Fibroblast of mammary gland (primary cell): Measurements from ENCODE around the gene TMEM80.

Experiments used
- DNase-seq: peaks from one replicate; pipeline ENCODE4 v3.0.0-alpha.2; 2010; ENCODE audit warnings: low read depth
- H3K4me3 ChIP-seq: 2 replicates; pipeline ENCODE4 v1.5.1; 2011; ENCODE audit warnings: low read depth, mild to moderate bottlenecking, low read length, moderate library complexity; ENCODE audit not compliant: control insufficient read depth
- CTCF ChIP-seq: conservative IDR thresholded peaks from 2 replicates; pipeline ENCODE4 v1.5.1; 2011; ENCODE audit warnings: low read depth, low read length, inconsistent platforms; ENCODE audit not compliant: control insufficient read depth, insufficient read depth

Gene TMEM80

GRCh38 chr11:699116-699508, 3.5 kb downstream of the TMEM80 start:
- no peak for TF ChIP-seq CTCF
- DNase-seq: no peak
- H3K4me3 ChIP-seq: no peak overlapping the region

DNA sequence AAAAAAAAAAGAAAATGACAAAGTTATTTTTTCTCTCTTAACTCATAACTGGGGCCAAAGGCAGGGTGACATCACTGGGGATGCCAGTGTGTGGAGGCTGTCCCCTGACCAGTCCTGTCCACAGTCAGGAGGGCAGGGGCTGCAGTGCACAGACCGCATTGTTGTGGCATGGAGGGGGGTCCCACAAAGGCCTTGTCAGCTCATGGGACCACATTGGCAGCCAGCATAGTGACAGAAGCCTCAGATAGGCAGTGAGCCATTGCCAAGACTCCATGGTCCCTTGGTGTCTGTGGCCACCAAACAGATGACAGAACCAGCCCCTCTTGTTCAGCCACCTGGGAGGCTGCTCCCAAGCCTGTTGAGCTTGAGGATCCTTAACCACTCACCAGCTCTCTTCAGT, 4.1 kb downstream of the TMEM80 start:
- DNase-seq: no peak
- no peak for TF ChIP-seq CTCF
- H3K4me3 ChIP-seq: no peak overlapping the region

DNA sequence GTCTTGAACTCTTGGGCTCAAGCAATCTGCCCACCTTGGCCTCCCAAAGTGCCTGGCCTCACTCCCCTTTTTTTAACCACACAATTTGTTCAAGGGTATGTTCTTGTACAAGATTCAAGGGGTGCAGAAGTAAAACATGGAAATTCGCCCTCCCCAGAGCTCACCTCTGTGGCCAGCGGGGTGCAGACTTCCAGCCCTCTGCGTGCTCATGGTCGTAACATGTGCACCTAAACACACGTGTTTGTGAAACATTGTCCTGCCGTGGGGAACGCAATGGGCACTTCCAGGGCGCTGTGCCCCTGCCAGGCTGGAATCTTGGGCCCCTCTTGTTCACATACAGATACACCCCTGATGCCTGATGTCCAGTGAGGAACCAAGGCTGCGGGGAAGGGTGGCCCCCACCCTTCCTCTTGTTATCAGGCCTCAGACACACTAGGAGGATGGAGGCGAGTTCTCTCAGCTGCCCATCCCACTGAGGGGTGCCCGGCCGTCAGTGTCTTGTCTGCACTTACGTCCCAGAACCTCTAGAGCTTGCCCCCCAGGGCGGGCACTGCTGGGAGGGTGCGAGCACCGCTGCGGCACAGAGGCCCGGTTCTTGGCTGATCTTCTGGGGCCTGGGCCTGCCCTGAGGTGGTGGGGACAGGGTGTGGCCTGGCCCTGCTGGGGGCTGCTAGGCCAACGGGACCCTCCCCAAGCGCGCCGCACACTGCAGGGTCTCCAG, 6.3 kb downstream of the TMEM80 start:
- DNase-seq: no peak
- TF ChIP-seq CTCF: no peak
- H3K4me3 ChIP-seq: no peak overlapping the region

GRCh38 chr11:702462-703461, 7.1 kb downstream of the TMEM80 start:
- H3K4me3 ChIP-seq: no peak overlapping the region
- DNase-seq: no peak
- TF ChIP-seq CTCF: no peak

- TF ChIP-seq CTCF: no peak
- H3K4me3 ChIP-seq: no peak overlapping the region
- DNase-seq: no peak
Measured at GRCh38 chr11:703506-703905, 7.9 kb downstream of the TMEM80 start.

- no peak for DNase-seq
- TF ChIP-seq CTCF: no peak
- no peak overlapping the region for H3K4me3 ChIP-seq
Measured at GRCh38 chr11:704228-704674, 8.6 kb downstream of the TMEM80 start.
